CD4-positive, alpha-beta T cell treated with Interleukin-2 at 100 ng/mL for 4 hours (primary cell): ENCODE data around the gene TRIM63.

Source experiments
- DNase-seq: peaks from one replicate; pipeline ENCODE4 v3.0.0-alpha.2; 2020; ENCODE audit warnings: low spot score

TRIM63 gene

DNA sequence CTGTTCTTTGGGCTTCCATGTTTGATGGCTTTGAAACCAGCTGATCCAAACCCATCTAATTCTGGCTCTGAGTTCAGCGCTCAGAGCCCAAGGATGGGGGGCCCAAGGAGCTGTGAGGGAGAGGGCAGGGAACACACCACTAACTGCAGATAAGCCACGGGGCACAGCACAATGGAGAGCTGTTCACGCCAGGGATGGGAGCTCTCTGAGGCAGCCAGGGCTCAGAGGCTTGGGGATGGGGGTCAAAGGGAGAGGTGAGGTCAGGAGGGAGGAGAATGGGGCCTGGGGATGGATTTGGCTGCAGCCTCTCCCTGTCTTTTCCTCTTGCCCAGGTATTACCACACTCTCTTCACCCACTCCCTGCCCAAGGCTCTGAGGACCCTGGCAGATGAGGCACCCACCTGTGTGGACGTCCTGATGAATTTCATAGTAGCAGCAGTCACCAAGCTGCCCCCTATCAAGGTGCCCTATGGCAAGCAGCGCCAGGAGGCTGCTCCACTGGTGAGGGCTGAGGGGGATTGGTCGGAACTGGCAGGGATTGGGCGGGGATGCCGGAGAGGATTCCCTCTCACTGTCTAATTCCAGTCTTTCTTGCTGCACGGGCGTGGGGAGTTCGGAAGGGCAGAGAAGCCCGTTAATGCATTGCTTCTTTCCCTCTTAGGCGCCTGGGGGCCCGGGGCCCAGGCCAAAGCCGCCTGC, 32.8 kb downstream of the TRIM63 start:
- DNase-seq: no peak

DNA sequence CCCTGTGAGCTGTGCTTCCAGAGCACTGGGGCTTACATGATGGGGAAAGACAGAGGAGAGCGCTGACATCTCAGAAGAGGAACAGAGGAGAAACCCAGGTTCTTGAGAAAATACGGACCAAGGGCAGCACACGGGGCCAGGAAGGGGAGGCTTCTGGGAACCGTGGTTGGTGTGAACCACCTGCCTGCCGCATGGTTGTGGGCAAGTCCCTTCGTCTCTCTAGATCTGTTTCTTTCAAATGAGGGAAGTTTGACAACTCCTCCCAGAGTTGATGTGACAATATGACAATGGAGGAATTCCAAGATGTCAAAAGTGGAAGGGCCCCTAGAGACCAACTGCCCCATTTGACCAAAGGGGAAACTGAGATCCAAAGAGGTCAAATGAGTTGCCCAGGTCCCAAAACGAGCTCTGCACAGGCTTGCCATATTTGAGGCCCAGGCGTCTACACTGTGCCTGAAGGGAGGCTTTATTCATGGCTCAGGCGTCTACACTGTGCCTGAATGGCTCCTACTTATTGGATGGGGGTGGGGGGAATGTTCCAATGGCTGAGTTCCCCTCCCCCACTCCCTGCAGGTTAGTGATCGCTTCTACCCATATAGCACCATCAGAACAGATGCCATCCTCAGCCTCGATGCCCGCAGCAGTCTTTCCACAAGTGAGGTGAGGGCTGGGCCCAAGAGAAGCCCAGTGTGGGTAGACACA, 34.6 kb downstream of the TRIM63 start:
- DNase-seq: no peak

DNA sequence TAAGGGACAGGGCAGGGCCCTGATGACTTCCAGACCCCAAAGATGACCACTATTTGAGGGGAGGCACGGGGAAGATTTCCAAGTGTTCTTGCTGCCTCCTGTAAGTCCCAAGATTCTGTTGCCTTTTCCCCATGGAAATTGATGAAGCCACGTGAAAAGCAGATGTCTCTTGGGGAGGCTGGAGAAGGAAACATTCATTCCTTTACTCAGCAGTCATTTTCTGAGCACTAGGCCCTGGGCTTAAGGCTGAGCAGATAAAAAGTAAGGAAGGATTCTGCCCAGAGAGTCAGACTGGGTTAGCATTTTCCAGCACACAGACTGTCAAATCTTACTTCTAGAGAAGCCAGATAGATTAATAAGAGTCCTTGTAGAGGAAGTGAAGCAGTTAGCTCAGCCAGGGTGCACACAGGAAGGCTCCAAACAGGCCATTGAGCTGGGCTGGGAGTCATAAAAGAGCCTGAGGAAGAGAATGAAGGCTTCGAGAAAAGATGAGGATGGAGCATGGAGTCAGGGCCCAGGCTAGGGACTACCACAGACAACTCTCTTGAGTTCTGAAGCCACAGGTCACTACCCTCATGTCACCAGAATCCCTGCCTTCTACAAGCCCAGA, 35.7 kb downstream of the TRIM63 start:
- no peak for DNase-seq

DNA sequence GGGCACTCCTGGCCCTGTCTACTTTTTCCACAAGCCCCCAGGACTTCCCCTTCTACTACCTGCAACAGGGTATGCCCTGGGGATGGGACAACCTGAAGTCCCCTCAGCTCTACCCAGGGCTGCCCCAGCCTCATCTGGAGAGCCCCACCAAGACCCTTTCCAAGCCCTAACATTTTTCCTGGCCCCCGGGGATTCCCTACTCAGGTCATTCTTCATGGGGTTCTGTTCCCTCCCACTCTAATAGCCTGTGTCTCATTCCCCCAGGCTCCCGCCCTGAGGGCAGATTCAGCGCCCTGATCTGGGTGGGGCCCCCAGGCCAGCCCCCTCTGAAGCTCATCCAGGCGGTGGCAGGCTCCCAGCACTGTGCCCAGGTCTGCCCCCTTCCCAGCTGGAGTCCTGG, 36.2 kb downstream of the TRIM63 start:
- DNase-seq: no peak

DNA sequence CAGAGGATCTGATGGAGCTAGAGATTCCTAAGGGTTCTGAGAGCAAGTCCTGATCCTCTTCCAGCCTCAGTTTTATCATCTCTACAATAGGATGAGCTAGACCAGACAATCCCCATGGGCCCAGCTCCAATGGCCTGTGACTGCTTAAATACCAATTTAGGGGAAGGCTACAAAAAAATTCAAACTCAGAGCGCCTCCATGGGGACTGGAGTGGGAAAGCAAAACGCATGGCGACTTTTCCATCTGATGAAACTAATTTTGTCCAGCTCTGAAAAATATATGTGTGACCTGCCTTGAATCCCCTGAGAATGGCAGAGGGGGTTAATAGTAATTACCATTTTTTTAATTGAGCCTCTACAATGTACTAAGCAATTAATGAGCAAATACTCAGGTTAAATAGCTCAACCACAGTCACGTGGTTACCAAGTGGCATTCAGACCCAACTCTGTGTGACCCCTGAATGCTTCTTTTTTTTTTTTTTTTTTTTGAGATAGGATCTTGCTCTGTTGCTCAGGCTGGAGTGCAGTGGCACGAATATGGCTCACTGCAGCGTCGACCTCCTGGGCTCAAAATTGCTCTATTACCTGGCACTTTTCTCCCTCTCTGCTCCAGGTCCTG, 37.5 kb downstream of the TRIM63 start:
- DNase-seq: no peak

DNA sequence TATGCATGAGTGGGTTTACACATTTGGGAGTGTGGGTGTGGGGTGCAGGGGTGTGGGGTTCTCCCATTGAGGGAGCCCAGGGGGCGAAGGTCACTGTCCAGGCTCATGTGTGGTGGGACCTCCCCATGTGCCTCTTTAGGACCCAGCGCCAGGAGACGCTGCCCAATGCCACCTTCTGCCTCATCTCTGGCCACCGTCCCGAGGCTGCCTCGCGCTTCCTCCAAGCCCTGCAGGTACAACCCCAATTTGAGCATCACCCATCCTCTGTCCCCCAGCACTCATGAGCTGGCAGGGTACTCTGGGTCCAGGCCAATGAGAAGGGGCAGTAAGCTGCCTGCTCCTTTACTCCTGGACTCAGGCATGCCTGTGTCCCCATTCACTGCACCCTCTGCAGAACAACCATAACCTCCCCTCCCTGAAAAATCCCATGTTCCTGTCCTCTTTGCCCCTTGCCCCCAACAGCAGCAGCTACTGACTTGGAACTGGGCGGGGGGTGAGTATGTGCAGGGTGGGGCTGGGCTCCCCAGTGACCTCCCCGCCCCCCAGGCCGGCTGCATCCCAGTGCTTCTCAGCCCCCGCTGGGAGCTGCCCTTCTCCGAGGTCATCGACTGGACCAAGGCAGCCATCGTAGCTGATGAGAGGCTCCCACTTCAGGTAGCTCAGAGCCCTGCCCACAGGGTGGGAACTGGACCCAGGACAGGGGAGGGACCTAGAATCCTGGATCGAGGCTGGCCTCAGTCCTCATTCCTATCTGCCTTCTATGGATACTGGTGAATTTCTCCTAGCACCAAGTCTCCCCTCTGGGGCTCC, 38.2 kb downstream of the TRIM63 start:
- no peak for DNase-seq

DNA sequence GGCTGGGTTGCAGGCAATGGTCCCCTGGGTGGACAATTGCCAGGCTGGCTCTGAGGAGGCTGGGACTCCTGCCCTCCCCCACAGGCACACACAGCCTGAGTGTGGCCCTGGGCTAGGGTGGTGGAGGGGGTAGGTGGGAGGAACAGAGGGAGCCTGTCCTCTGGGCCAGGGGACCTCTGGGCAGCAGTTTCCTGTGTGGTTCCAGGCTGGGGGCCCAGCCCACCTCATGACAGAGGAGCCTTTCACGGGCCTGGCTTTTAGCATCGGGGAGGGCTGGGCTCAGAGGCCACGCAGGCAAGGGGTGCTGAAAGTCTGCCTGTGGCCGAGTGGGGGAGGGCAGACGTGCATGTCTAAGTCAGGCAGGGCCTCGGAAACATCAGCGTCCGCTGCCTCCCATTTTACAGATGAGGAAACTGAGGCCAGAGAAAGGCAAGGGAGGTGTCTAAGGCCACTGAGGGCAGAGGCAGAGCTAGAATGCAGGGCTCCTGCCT, 38.9 kb downstream of the TRIM63 start:
- no peak for DNase-seq

DNA sequence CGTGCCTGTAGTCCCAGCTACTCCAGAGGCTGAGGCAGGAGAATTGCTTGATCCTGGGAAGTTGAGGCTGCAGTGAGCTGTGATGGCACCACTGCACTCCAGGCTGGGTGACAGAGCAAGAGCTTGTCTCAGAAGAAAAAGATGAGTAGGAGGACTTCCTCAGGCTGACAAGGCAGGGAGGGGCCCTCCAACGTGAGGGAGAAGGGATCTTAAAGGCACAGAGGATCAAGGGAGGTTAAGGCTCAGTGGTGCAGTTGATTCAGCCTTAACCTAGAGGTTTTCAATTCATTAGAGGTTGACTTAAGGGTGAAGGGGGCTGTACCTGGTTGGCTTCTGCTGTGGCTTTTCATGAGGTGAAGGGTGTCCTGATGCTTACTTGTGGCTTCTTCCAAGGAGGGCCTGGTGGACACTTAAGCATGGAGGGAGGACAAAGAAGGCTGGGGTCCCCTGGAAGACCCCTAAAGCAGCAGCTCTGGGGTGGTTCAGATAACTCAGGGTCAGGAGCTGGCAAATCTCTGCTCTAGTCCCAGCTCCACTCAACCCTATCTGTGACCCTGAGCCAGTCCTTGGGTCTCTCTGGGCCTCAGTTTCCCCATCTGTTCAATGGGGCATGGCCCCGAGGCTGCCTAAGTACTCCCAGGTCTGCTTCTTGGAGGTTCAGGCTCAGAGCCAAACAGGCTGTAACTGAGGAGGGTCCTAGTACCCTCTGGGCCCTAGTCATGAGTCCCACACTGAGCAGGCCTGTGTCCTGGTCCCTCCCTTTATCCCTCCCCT, 39.5 kb downstream of the TRIM63 start:
- DNase-seq: no peak

DNA sequence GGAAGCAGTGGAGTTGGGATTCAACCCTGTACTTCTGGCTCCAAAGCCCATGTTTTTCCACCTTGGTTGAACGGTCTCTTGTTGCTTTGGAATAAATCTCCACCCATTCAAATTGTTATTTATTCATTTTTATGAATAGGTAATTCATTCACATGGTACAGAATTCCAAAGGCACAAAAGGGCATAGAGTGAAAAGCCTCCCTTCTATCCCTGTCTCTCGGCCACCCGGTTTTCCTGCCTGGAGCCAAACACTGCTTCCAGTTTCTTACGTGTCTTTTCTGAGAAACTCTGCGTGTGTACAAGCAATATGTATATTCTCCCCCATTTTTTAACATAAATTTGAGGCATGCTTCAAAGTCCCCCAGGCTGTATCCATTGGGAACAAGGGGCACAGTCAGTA, 41.9 kb downstream of the TRIM63 start:
- DNase-seq: no peak

DNA sequence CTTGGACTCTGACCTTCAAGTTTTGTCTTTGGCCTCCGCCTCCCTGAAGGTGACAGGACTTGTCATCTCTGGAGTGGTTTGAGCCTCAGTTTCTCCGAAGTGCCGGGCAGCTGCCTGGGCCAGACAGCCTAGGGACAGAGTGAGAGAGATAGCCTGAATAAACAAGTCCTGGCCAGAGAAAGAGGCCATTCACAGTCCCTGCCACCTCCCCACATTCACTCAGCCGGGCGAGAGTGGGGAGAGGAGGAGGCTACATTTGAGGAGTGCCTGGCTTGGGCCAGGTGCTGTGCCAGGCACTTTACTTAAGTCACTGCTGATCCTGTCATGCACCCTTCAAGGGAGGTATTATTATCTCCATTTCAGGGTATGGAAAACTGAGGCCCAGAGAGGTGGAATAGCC, 42.4 kb downstream of the TRIM63 start:
- DNase-seq: no peak

DNA sequence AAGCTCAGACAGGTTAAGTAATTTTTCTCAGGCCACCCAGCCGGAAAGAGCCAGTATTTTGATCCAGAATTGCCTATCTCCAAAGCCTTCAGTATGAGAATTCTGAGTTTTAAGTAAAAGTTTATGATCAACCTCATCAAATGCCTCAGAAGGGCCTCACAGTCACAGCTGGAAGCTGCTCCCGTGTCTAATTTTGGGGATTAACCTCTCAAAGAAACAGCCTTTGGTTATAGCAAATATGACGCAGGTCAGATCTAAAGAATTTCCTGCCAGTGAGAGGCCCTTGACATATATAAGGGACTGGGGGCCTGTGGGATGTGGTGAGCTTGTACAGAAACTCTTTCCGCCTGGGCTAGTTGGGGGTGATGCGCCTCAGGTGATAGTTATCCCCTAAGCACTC, 43.6 kb downstream of the TRIM63 start:
- no peak for DNase-seq

DNA sequence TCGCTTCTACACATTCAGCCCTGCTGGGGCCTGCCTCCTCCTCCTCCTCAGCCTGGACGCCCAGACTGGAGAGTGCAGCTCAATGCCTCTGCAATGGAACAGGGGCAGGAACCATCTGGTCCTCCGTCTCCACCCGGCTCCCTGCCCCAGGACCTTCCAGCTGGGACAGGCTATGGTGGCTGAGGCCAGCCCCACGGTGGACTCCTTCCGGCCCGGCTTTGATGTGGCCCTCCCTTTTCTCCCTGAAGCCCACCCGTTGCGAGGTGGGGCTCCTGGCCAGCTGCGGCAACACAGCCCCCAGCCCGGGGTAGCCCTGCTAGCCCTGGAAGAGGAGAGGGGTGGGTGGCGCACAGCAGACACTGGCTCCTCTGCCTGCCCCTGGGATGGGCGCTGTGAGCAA, 44.4 kb downstream of the TRIM63 start:
- no peak for DNase-seq

DNA sequence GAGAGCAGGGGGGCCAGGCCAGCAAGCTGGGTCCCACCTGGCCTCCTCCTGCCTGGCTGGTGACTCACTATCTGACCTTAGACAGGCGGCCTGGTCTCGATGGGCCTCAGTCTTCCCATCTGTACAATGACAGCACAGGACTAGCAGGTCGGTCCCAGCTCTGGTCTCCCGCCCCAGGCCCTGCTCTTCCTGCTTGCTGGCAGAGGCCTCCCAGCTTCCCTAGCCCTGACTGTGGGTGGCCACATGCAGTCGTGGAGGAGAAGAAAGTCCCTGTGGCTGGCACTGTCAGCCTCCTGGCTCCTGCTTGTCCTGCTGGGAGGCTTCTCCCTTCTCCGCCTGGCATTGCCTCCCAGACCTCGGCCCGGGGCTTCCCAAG, 45.0 kb downstream of the TRIM63 start:
- no peak for DNase-seq

DNA sequence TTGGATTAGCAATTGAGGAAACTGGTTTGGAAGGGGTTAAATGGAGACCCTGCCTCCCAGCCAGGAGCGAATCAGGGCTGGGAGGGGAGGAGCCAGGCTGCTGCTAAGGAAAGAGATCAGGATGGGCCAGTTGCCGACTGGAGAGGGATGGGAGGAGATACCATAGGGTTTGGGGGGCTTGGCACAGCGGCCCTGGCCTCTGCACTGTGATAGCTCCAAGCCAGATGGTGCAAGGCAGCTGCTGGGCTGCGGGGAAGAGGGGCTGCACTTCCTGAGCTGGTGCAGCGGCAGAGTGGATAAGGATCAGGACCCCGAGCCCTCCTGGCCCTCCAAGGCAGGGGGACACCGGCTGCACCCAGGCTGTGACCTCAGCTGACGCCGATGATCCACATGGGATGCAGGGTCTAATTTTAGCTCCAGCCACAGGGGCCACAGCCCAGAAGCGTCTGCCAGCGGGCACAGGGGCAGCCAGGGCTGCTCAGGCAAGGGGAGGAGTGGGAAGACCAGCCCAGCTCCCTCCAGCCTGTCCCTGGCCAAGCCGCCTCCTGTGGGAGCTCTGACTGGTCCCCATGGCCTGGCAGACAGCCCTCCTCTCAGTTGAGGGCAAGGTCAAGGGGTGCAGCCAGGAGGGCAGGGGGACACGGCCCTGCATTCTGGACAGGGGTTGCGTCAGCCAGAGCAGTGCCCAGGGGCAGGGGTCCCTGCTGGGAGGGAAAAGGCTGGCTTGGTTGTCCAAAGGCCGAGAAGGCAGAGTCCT, 45.6 kb downstream of the TRIM63 start, which contains the start of gene EXTL1:
Gene EXTL1 (plus strand): TSS at position 129 of the 757 bp plus-strand sequence. CDS start 872 bp downstream, outside the sequence.
- DNase-seq: no peak

DNA sequence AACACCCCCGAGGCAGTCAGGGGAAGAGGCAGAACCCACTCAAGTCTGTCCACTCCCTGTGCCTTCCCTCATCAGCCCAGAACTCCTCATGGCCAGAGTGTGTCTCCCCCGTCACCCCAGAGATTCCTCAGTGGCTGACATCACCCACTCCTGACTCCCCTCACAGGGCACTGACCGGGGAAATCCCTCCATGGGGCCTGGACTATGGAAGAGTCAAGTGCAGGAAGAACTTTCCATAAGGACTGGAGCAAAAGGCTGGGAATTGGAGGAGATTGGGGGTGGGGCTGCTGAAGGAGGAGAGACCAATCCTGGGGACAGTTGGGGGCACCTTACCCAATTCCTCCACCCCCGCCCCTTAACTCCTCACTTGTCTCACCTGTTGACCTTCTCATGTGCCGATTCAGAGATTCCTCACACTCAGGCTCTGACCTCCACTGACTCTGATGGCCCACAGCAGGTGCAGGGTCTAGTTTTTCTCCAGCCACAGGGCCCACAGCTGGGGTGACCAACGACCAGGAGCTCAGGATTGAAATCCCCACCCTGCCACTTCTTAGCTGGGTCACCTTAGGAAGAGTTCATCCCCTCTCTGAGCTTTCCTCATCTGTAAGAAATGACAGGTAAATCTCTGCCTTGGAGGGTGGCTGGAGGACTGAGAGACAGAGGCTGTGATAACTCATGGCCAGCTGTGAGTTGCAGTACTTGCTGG, 46.3 kb downstream of the TRIM63 start:
- no peak for DNase-seq

DNA sequence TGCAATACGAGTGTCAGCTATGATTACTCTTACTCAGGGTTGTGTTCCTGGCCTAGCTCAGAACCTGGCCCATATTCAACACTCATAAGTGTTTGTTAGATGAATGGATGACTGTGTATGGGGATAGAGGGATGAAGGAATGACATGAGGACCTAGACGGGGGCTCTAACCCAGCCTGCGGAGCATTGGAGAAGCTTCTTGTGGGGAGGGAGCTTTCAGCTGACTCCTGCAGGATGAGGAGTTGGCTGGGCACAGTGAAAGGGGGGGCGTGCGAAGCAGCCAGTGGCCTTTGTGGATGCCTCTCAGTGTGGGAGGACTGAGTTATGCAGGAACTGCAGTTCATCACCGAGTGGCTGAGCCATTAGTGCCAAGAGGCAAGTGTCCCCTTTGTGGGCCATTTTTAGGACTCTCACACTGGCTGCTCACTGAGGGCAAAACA, 47.1 kb downstream of the TRIM63 start:
- DNase-seq: no peak

DNA sequence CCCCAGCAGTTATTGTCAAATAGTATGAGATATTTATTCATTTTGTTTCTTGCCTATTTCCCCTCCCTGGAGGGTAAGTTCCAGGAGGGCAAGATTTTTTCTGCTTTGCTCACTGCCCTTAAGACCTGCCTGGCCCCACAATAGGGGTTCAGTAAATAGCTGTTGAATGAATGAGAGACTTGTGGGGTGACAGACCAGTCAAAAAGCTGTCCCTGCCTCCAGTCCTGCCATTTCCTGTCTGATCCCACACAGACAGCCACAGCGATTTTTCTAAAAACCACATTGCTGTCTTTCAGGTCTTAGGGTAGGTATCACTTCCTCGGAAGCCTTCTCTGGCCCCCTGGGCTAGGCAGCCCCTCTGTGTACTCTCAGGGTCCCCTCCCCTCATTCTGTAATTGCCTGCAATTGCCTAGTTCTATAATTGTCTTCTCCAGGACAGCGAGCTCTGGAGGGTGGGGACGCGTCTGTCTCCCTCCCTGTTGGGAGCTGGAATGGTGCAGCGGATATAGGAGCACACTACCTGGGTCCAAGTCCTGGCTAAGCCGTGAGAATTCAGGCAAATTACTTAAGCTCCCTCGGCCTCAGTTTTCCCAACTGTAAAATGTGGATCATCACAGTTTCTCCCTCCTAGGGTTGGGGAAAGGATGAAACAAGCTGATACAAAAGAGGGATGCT, 47.7 kb downstream of the TRIM63 start:
- DNase-seq: no peak

DNA sequence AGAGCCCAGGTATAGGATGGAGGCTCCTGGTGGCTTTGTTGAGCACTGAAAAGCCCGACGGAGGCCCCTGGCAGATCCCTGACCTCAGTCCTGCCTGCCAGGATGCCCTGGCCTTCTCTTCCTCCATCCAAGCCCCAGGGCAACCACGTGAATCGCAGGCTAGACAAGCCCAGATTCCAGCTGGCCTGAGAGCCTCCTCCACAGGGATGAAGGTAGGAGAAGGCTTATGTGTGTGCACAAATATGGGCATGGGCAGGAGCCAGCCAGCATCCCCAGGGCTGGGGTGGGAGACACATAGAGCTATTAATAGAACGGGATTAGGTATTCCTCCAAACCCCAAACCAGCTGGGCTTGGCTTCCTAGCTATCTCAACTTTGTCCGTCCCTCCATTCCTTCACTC, 49.8 kb downstream of the TRIM63 start:
- DNase-seq: no peak

DNA sequence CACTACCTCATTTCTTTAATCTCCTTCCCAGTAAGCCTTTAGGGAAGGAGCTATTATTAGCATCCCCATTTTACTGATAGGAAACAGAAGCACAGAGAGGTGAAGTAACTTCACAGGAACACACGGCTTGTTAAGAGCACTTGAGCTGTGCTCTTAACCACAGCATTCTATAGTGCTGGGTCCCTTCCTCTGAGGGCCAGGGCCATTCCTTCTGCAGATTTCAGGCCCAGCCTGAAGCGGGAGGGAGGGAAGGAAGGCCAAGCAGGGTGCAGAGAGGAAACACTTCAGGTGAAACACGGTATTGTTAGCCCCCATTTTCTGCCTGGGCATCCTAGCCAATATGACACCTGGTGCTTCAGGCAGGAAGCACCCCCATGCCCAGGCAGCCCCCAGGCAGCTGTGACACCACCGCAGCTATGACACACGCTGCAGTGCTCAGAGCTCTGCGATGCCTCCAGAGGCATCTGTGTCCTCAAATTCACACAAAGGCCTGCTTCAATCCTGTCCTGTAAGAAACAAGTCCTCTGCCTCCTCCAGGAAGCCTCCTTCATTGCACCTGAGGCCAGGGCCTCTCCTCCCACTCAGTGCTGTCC, 50.4 kb downstream of the TRIM63 start:
- DNase-seq: no peak
